Panc1 (cell line): Measurements from ENCODE around the gene KCNE2. TPM values are rescaled to one million over a fixed set of nuclear protein-coding genes. Genes with fewer than 3 reads are reported as not detected.

Experiments
- ATAC-seq: fragments of 200-7000 bp; cut with Tn5 transposase; 2 replicates; pipeline ENCODE4 v1.9.1; 2020; ENCODE audit warnings: mild to moderate bottlenecking, moderate library complexity
- BruUV-seq: library from RNA; stranded (reverse); fragments of 400-500 nt; replicated peaks from 2 replicates; lab custom pipeline; 2021; lab: Mats Ljungman, UMichigan
- CTCF ChIA-PET: fragments of 300-600 bp; sonication (Branson Sonifier 250); formaldehyde crosslinking; loops from one replicate; lab custom pipeline; 2022; ENCODE audit warnings: antibody characterized with exemption; lab: Charles Lee
- POLR2A ChIA-PET: fragments of 300-600 bp; sonication (Branson Sonifier 250); formaldehyde crosslinking; loops from one replicate; lab custom pipeline; 2022; ENCODE audit warnings: antibody characterized with exemption; lab: Charles Lee
- DNase-seq: peaks from one replicate; pipeline ENCODE4 v3.0.0-alpha.2; 2010; ENCODE audit warnings: low read depth, low spot score
- H3K27ac ChIP-seq: 2 replicates; pipeline ENCODE4 v1.5.1; 2011; ENCODE audit warnings: mild to moderate bottlenecking, low read length, inconsistent platforms
- H3K27me3 ChIP-seq: fragments of 200-500 bp; sonication (Bioruptor generic); 2 replicates; pipeline ENCODE4 v1.6.0; 2014; ENCODE audit warnings: low read length, inconsistent platforms; ENCODE audit not compliant: control insufficient read depth, insufficient read depth
- H3K36me3 ChIP-seq: fragments of 200-500 bp; sonication (Bioruptor generic); 2 replicates; pipeline ENCODE4 v1.5.1; 2014; ENCODE audit warnings: inconsistent platforms, mild to moderate bottlenecking, low read length, moderate library complexity; ENCODE audit not compliant: control insufficient read depth, insufficient read depth
- H3K4me1 ChIP-seq: 2 replicates; pipeline ENCODE4 v1.5.1; 2011; ENCODE audit warnings: inconsistent platforms, mild to moderate bottlenecking, low read length, moderate library complexity; ENCODE audit not compliant: control insufficient read depth, insufficient read depth
- H3K4me3 ChIP-seq, 2 experiments: 2 replicates each; pipeline ENCODE4 v1.5.1; 2011 to 2012; ENCODE audit warnings: low read depth in 2 of 2, low read length in 2 of 2, mild to moderate bottlenecking in 2 of 2, inconsistent platforms in 1 of 2, moderate library complexity in 1 of 2
- H3K9me3 ChIP-seq: fragments of 200-500 bp; sonication (Bioruptor generic); 2 replicates; pipeline ENCODE4 v1.5.1; 2014; ENCODE audit warnings: low read depth, mild to moderate bottlenecking, inconsistent platforms, low read length, moderate library complexity; ENCODE audit not compliant: control insufficient read depth, insufficient read depth
- CTCF ChIP-seq: fragments of 450-650 bp; IDR thresholded peaks from 2 replicates; pipeline ENCODE4 v1.5.1; 2017; ENCODE audit warnings: mild to moderate bottlenecking
- POLR2AphosphoS5 ChIP-seq: IDR thresholded peaks from 2 replicates; pipeline ENCODE4 v1.6.1; 2012; ENCODE audit warnings: mild to moderate bottlenecking, low read depth, low read length, moderate library complexity
- REST ChIP-seq, 2 experiments: IDR thresholded peaks; 2 replicates each; pipeline ENCODE4 v1.6.1; 2011 to 2012; ENCODE audit warnings: low read depth in 2 of 2, control low read depth in 1 of 2, low read length in 1 of 2, mild to moderate bottlenecking in 1 of 2, moderate library complexity in 1 of 2; ENCODE audit not compliant: insufficient read depth in 1 of 2
- SIN3A ChIP-seq: IDR thresholded peaks from 2 replicates; pipeline ENCODE4 v1.6.1; 2012; ENCODE audit warnings: low read depth, mild to moderate bottlenecking, low read length, moderate library complexity, borderline replicate concordance; ENCODE audit not compliant: insufficient read depth
- TCF7L2 ChIP-seq: IDR thresholded peaks from 2 replicates; pipeline ENCODE4 v1.6.1; 2011; ENCODE audit warnings: mild to moderate bottlenecking, low read depth, low read length, inconsistent platforms
- in situ Hi-C: cut with HindIII; loops from 2 replicates; pipeline ENCODE4 v1.10.0; 2016; ENCODE audit warnings: low sequenced_read_pairs, low pct_unique_long_range_greater_than_20kb
- intact Hi-C: fragments of 100-400 bp; cut with micrococcal nuclease; formaldehyde crosslinking; loops from one replicate; pipeline ENCODE4 v1.10.0; 2022; ENCODE audit not compliant: unreplicated experiment
- total RNA-seq: library from RNA; stranded (reverse); gene quantifications from one replicate; pipeline ENCODE4 v1.2.1, GENCODE V29; 2021; ENCODE audit not compliant: unreplicated experiment

Gene KCNE2
- total RNA-seq, 1 experiment from 2014 or later: not detected

- in situ Hi-C loops (no loop called here), intact Hi-C loops (no loop called here)
- DNase-seq (no peak), ATAC-seq (no peak)
- ChIA-PET CTCF (no interaction called here), POLR2A (no interaction called here)
- BruUV-seq: no TSS peak
- no peak overlapping the region for H3K27ac ChIP-seq
- TF ChIP-seq TCF7L2 (no peak), POLR2AphosphoS5 (no peak), REST (IDR thresholded peaks at IDR 0.05; ENCODE audit: insufficient read depth in 1 of 2, low read depth in 2 of 2, low read length in 1 of 2) (no peak), SIN3A (no peak), CTCF (no peak)
- no peak overlapping the region for H3K4me3 ChIP-seq
- no peaks in the 10 kb centered on the region for H3K36me3 ChIP-seq
- H3K9me3 ChIP-seq: no peaks in the 10 kb centered on the region
- no peaks in the 10 kb centered on the region for H3K27me3 ChIP-seq
- no peaks in the 10 kb centered on the region for H3K4me1 ChIP-seq
Measured at GRCh38 chr21:34331726-34332125, 32.1 kb upstream of the KCNE2 start.

GRCh38 chr21:34332347-34332746, 31.5 kb upstream of the KCNE2 start:
- intact Hi-C loops: no loop called here
- H3K9me3 ChIP-seq: no peaks in the 10 kb centered on the region
- no peak overlapping the region for H3K27ac ChIP-seq
- no TSS peak for BruUV-seq
- no peaks in the 10 kb centered on the region for H3K4me1 ChIP-seq
- ChIA-PET CTCF (interaction anchor here (0.6 kb wide), 1 partner anchor 111 kb away, joined by 4 read pairs; no protein-coding TSS in a partner anchor), POLR2A (no interaction called here)
- no peak for DNase-seq
- H3K27me3 ChIP-seq: no peaks in the 10 kb centered on the region
- in situ Hi-C loops: no loop called here
- H3K36me3 ChIP-seq: no peaks in the 10 kb centered on the region
- ATAC-seq: no peak
- no peak overlapping the region for H3K4me3 ChIP-seq
- no peak for TF ChIP-seq TCF7L2
- TF ChIP-seq CTCF: no peak
- no peak for TF ChIP-seq REST (IDR thresholded peaks at IDR 0.05; ENCODE audit: insufficient read depth in 1 of 2, low read depth in 2 of 2, low read length in 1 of 2)
- no peak for TF ChIP-seq SIN3A
- TF ChIP-seq POLR2AphosphoS5: no peak
